C4-2B (cell line): ENCODE measurements around the gene PEPD.

Experiments used
- ZFX ChIP-seq: fragments of 450-650 bp; IDR thresholded peaks from 2 replicates; pipeline ENCODE4 v1.6.1; 2017
- TF ChIP-seq, protein P1 (sequence below): fragments of 450-650 bp; conservative IDR thresholded peaks from 2 replicates; pipeline ENCODE4 v1.5.1; 2017; ENCODE audit warnings: mild to moderate bottlenecking

DNA sequence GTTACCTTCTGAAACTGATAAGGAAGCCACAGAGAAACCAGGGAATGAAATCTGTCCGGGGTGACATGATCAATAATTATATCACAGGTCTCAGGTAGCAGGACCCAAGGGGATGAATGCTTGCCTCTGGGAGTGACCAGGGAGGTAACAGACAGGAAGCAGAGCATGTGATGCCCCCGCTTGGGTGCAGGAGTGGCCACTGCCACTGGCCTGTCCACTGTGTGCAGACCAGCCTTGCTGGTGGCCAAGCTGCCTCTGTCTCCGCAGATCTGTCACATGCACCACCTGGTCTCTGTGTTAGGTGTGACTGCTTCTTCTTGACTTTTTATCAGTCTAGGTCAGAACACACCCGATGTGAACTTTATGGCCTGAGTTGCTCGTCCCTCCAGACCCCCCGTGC is 71.8 kb downstream of the PEPD start:
- TF ChIP-seq, protein P1, sequence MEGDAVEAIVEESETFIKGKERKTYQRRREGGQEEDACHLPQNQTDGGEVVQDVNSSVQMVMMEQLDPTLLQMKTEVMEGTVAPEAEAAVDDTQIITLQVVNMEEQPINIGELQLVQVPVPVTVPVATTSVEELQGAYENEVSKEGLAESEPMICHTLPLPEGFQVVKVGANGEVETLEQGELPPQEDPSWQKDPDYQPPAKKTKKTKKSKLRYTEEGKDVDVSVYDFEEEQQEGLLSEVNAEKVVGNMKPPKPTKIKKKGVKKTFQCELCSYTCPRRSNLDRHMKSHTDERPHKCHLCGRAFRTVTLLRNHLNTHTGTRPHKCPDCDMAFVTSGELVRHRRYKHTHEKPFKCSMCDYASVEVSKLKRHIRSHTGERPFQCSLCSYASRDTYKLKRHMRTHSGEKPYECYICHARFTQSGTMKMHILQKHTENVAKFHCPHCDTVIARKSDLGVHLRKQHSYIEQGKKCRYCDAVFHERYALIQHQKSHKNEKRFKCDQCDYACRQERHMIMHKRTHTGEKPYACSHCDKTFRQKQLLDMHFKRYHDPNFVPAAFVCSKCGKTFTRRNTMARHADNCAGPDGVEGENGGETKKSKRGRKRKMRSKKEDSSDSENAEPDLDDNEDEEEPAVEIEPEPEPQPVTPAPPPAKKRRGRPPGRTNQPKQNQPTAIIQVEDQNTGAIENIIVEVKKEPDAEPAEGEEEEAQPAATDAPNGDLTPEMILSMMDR = no peak
- TF ChIP-seq ZFX = no peak
